Measurements from ENCODE around the gene GP1BA. TPM values are rescaled to one million over a fixed set of nuclear protein-coding genes. Genes with fewer than 3 reads are reported as not detected.

The GP1BA gene
- total RNA-seq, 2 donors from 2014 or later = 0.12 TPM; not detected in 1

GRCh38 chr17:4946312-4946976 is 14.4 kb downstream of the GP1BA start:
- no peak for DNase-seq (ENCODE audit: low spot score)
- no peak for ATAC-seq
- Mint-ChIP-seq H3K36me3 (peaks cover 43% of the 10 kb centered on the region), H3K27me3 (no peaks in the 10 kb centered on the region), H3K4me3 (peak overlapping the region; percentile 100), H3K27ac (peak overlapping the region; percentile 95 to 96), H3K4me1 (ENCODE audit: low read depth in 2 of 2) (peaks cover 65 to 74% of the 10 kb centered on the region in 2 donors), H3K9me3 (no peaks in the 10 kb centered on the region)

- Mint-ChIP-seq H3K4me1 (ENCODE audit: low read depth in 2 of 2) (peaks cover 59 to 68% of the 10 kb centered on the region in 2 donors), H3K9me3 (no peaks in the 10 kb centered on the region), H3K27ac (peak overlapping the region; percentile 95 to 96), H3K4me3 (peak overlapping the region; percentile 100), H3K27me3 (no peaks in the 10 kb centered on the region), H3K36me3 (peaks cover 38% of the 10 kb centered on the region)
- no peak for ATAC-seq
- no peak for DNase-seq (ENCODE audit: low spot score)
Measured at GRCh38 chr17:4947010-4947410, 14.9 kb downstream of the GP1BA start.

- Mint-ChIP-seq H3K27me3 (no peaks in the 10 kb centered on the region), H3K9me3 (no peaks in the 10 kb centered on the region), H3K27ac (peak overlapping the region; percentile 95 to 96), H3K4me3 (peak overlapping the region; percentile 100), H3K36me3 (peaks cover 36% of the 10 kb centered on the region), H3K4me1 (ENCODE audit: low read depth in 2 of 2) (peaks cover 55 to 63% of the 10 kb centered on the region in 2 donors)
- peak; percentile 50 to 62 for ATAC-seq
- peak; percentile 86 for DNase-seq (ENCODE audit: low spot score)
Measured at GRCh38 chr17:4947411-4948165, 15.5 kb downstream of the GP1BA start.

GRCh38 chr17:4948166-4948930 is 16.3 kb downstream of the GP1BA start, which contains the start of gene PFN1:
PFN1 (minus strand) TSS chr17:4948530; CDS start chr17:4948394, 136 bp downstream.
- Mint-ChIP-seq H3K9me3 (no peaks in the 10 kb centered on the region), H3K36me3 (peaks cover 31% of the 10 kb centered on the region), H3K4me3 (peak within 1 kb of the TSS; percentile 100), H3K27ac (peak within 1 kb of the TSS; percentile 96), H3K4me1 (ENCODE audit: low read depth in 2 of 2) (peaks cover 47 to 55% of the 10 kb centered on the region in 2 donors), H3K27me3 (no peaks in the 10 kb centered on the region)
- DNase-seq (ENCODE audit: low spot score) (peak; percentile 93), ATAC-seq (peak; percentile 63 to 79)

- Mint-ChIP-seq H3K4me1 (ENCODE audit: low read depth in 2 of 2) (peaks cover 45 to 49% of the 10 kb centered on the region in 2 donors), H3K9me3 (no peaks in the 10 kb centered on the region), H3K4me3 (peak overlapping the region; percentile 100), H3K27me3 (no peaks in the 10 kb centered on the region), H3K27ac (peak overlapping the region; percentile 96), H3K36me3 (peaks cover 30% of the 10 kb centered on the region)
- DNase-seq (ENCODE audit: low spot score) (peak; percentile 88), ATAC-seq (peak; percentile 67 to 77)
Measured at GRCh38 chr17:4948931-4949320, 16.8 kb downstream of the GP1BA start.

GRCh38 chr17:4949321-4950074 is 17.4 kb downstream of the GP1BA start:
- Mint-ChIP-seq H3K9me3 (no peaks in the 10 kb centered on the region), H3K4me3 (peak overlapping the region; percentile 100)
- ATAC-seq = peak; percentile 57 to 63

GRCh38 chr17:4950075-4950745 is 18.1 kb downstream of the GP1BA start:
- H3K4me1 Mint-ChIP-seq (ENCODE audit: low read depth in 2 of 2) = peaks cover 33 to 36% of the 10 kb centered on the region in 2 donors

More at GRCh38 chr17:4949321-4950074, 17.4 kb downstream of the GP1BA start:
- Mint-ChIP-seq H3K36me3 (peaks cover 25% of the 10 kb centered on the region), H3K4me1 (ENCODE audit: low read depth in 2 of 2) (peaks cover 40 to 44% of the 10 kb centered on the region in 2 donors), H3K27me3 (no peaks in the 10 kb centered on the region), H3K27ac (peak overlapping the region; percentile 96)
- DNase-seq (ENCODE audit: low spot score) = peak; percentile 90

GRCh38 chr17:4950746-4951204 is 18.7 kb downstream of the GP1BA start, which contains the start of gene ENO3:
ENO3 (plus strand) TSS chr17:4951119; CDS start chr17:4951830, 711 bp downstream.
- no peaks in the 10 kb centered on the region for H3K9me3 Mint-ChIP-seq
- peak within 1 kb of the TSS; percentile 89 for H3K4me3 Mint-ChIP-seq
- H3K27ac Mint-ChIP-seq = peak within 1 kb of the TSS; percentile 78 to 96
- H3K36me3 Mint-ChIP-seq = peaks cover 13% of the 10 kb centered on the region
- DNase-seq (ENCODE audit: low spot score) = no peak
- no peaks in the 10 kb centered on the region for H3K27me3 Mint-ChIP-seq
- no peak for ATAC-seq
- H3K4me1 Mint-ChIP-seq (ENCODE audit: low read depth in 2 of 2) = peaks cover 27 to 31% of the 10 kb centered on the region in 2 donors

More at GRCh38 chr17:4950075-4950745, 18.1 kb downstream of the GP1BA start:
- DNase-seq (ENCODE audit: low spot score) (no peak), ATAC-seq (peak; percentile 25 to 31)
- Mint-ChIP-seq H3K27ac (peak overlapping the region; percentile 78 to 96), H3K4me3 (peak overlapping the region; percentile 89), H3K9me3 (no peaks in the 10 kb centered on the region), H3K36me3 (peaks cover 19% of the 10 kb centered on the region), H3K27me3 (no peaks in the 10 kb centered on the region)

- Mint-ChIP-seq H3K36me3 (peaks cover 7% of the 10 kb centered on the region), H3K27me3 (no peaks in the 10 kb centered on the region), H3K4me3 (peak overlapping the region; percentile 89), H3K9me3 (no peaks in the 10 kb centered on the region), H3K4me1 (ENCODE audit: low read depth in 2 of 2) (peaks cover 25 to 30% of the 10 kb centered on the region in 2 donors), H3K27ac (peak overlapping the region; percentile 78 to 96)
- DNase-seq (ENCODE audit: low spot score) (no peak), ATAC-seq (no peak)
Measured at GRCh38 chr17:4951486-4951885, 19.4 kb downstream of the GP1BA start.

GRCh38 chr17:4953451-4953961 is 21.4 kb downstream of the GP1BA start:
- no peak for ATAC-seq
- no peaks in the 10 kb centered on the region for H3K9me3 Mint-ChIP-seq
- peaks cover 18 to 28% of the 10 kb centered on the region in 2 donors for H3K4me1 Mint-ChIP-seq (ENCODE audit: low read depth in 2 of 2)
- no peak overlapping the region for H3K27ac Mint-ChIP-seq
- H3K36me3 Mint-ChIP-seq = no peaks in the 10 kb centered on the region
- H3K4me3 Mint-ChIP-seq = peak overlapping the region; percentile 13
- no peak for DNase-seq (ENCODE audit: low spot score)
- no peaks in the 10 kb centered on the region for H3K27me3 Mint-ChIP-seq

GRCh38 chr17:4955091-4955490 is 23.0 kb downstream of the GP1BA start:
- ATAC-seq = no peak
- Mint-ChIP-seq H3K27ac (no peak overlapping the region), H3K4me1 (ENCODE audit: low read depth in 2 of 2) (peaks cover 14 to 25% of the 10 kb centered on the region in 2 donors), H3K27me3 (no peaks in the 10 kb centered on the region), H3K4me3 (no peak overlapping the region), H3K9me3 (no peaks in the 10 kb centered on the region), H3K36me3 (no peaks in the 10 kb centered on the region)
- no peak for DNase-seq (ENCODE audit: low spot score)

GRCh38 chr17:4956493-4957061 is 24.5 kb downstream of the GP1BA start:
- Mint-ChIP-seq H3K27me3 (no peaks in the 10 kb centered on the region), H3K27ac (peak overlapping the region in 1 of 2 donors; percentile 56), H3K36me3 (no peaks in the 10 kb centered on the region), H3K4me1 (ENCODE audit: low read depth in 2 of 2) (peaks cover 0 to 13% of the 10 kb centered on the region in 2 donors), H3K9me3 (no peaks in the 10 kb centered on the region), H3K4me3 (no peak overlapping the region)
- ATAC-seq (no peak), DNase-seq (ENCODE audit: low spot score) (no peak)
